Endometrial microvascular endothelial cells (primary cell): ENCODE data around the gene HK2. TPM values are rescaled to one million over a fixed set of nuclear protein-coding genes. Genes with fewer than 3 reads are reported as not detected.

Source experiments
- in situ Hi-C: cut with HindIII; loops from 2 replicates; pipeline ENCODE4 v1.10.0; 2017; ENCODE audit warnings: low sequenced_read_pairs, low pct_unique_long_range_greater_than_20kb; ENCODE audit errors: inconsistent ontology term
- total RNA-seq: library from RNA; depleted of rRNA; stranded (reverse); fragments of >200 nt; gene quantifications from one replicate; pipeline ENCODE4 v1.2.3, GENCODE V29; 2015; ENCODE audit errors: inconsistent ontology term

HK2 gene
- total RNA-seq, 1 donor from 2014 or later, result 8.0 TPM

DNA sequence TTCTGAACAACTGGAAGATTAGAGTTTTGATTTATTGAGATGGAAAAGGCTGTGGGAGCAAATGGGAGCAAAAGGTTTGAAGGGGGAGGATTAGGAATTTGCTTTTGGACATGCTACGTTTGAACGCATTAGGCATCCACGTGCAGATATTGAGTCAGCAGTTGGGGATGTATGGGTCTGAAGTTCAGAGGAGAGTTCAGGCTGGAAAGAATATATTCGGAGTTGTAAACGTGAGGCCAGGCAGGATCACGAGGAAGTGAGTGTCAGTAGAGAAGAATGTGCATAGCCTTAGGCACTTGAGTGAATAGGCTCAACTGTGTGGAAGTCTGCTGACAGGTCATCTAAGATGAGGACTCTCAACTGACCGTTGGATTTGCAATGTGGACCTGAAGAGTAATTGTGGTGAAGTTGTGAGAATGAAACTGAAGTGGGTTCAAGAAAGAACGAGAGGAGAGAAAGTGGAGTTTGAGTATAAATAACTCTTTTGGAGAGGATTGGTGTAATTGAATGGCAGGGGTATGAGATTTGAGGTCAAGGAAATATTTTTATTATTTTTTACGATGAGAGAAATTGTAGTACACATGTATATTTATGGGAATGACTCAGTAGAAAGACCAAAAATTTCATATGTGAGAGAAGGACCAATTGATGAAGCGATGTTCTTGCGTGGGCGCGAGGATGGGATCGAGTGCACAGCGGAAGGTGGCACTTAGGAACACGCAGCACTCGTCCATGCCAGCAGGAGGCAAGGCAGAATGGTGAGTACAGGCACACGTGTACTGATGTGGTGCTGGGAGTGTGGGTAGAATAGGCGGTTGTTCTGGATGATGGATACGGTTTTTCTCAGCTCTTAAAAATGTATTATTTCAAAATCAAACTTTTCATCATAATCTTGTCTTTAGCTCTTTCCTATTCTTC lies 84.0 kb downstream of the HK2 start:
- in situ Hi-C loops, result no loop called here

DNA sequence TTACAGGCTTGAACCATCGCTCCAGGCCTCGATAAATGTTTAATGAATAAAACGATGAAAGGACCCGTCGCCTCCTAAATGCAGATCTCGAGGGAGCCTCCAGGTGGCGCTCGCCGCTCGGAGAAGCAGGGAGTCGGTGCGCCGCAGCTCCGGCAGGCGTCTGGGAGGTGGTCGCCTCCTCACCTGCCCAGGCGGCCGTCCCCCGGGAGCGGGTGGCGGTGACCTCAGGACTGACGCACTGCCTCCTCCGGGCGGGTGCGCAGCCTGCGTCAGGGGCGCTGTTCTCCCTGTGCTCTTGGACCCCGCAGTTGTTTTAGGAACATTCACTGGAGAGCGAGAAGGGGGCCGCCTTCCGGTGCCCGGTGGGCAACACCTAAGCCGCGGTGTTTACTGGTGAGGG lies 85.9 kb downstream of the HK2 start:
- in situ Hi-C loops, result no loop called here

DNA sequence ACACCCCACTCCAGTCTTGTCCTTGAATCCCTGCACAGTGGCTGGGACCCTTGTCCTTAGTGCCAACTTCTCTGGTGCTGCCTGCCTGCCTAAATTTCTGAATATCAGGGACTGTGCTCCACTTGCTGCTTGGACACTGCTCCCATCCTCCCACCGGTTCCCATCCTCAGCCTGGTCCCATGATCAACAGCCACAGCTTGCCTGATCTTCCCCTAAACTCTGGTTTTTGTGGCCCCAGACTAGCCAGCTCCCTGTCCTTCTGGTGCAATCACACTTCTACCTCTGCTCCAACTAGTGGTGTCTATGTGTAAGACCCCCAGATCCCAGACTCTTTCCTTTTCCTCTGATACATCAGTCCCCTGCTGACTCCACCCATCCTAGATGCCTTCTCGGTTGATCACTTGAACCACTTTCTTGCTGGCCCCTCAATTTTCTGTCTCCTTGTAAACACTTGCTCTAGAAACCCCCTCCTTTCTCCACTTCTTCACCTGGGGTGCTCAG lies 87.4 kb downstream of the HK2 start:
- in situ Hi-C loops, result no loop called here

DNA sequence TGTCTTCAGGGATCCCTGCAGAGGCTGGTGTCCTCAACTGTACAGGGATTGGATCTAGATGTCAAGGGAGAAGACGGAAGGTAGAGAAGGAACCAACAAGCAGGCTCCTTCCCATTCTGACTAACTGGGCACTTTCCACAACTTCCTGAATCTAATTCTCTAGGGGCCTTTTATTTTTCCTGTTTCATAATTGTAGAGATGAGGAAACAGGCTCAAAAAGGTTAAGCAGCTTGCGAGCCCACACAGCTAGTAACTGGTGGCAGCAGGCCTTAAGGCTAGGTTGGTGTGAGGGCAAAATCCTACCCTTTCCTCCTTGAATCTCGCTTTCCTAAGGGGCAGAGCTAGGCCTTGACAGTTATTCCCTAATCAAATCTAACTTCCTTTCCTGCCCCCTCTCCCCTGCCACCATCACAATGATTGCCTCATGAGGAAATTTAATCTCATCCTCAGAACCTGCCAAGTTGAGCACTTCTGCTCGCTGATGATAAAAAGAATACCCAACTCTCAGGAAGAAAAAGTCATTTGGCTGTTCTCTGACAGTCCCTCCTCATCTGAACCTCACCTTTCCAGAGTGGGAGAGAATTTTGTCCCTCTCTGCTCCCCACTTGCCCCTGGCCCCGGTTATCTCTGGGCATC lies 88.8 kb downstream of the HK2 start:
- in situ Hi-C loops, result no loop called here

DNA sequence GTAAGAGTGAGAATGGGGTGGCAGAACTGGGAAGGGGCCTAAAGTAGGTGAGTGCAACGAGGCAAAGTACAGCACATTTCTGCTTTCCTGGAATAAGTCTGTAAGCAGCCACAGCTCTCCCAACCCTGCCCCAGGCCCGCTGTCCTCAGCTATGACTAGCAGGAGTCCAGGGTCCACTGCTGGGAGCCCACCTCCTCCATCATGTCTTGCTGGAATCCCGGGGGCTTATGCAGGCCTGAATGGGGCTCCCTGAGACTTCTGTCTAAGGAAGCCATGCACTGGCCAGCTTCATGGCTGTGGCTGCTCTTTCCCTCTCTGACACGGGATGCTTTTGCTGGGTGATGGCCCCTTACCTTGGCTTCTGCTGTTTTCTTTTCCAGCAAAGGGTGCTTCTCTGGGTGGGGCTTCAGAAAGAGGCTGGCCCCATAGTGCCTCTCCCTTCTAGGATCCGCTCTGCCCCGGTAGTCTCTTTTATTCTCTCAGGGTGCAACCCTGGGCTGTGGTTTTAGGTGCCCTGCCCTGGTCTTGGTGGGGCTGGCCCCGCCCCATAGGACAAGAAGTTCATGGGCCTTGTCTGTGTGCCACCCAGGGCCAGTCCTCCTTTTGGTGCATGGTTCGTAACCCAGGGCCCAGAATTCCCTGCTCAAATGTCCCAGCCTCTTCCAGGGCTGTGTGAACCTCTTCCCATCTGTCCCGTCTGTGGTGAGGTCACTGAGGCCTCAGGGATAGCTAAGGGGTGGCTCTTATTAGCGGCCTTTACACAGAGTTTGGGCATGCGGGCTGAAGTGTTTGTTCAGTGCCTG lies 90.7 kb downstream of the HK2 start:
- in situ Hi-C loops, result no loop called here

DNA sequence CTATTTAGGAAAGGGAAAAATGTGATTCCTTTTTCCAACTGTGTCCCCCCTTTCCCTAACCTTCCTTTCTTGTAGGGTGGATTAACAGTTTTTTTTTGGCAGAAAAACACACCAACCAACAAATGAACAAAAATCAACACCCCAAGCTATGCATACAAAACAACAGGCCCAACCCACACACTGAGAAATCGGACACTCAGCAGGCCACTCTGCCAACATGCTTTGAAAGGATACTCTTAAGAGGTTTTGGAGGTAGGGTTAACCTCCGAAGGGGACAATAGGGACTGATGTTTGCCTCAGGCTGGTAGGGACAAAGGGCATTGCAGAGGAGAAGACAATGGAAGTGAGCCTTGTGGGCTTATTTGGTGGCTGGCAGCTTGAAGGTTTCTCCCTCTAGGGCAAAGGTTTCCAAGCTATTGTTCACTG lies 91.4 kb downstream of the HK2 start:
- in situ Hi-C loops, result no loop called here

DNA sequence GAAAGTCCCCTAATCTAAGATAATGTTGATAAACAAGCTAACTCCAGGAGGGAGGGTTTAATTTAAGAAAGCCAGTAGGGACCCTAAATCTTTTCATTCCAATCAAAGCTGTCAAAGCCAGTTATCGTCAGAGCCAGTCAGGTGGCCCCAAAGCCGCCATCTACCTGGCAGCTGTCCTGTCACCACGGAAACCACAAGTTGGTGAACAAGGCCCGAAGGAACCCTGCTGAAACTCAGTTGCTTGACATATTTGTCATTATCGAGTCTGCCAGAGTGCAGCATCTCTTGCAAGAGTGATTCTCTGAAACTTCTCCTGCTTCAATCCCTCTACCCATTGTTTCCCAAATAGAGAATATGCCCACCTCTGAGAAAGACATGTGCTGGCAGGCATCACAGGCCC lies 93.7 kb downstream of the HK2 start:
- in situ Hi-C loops, result no loop called here

DNA sequence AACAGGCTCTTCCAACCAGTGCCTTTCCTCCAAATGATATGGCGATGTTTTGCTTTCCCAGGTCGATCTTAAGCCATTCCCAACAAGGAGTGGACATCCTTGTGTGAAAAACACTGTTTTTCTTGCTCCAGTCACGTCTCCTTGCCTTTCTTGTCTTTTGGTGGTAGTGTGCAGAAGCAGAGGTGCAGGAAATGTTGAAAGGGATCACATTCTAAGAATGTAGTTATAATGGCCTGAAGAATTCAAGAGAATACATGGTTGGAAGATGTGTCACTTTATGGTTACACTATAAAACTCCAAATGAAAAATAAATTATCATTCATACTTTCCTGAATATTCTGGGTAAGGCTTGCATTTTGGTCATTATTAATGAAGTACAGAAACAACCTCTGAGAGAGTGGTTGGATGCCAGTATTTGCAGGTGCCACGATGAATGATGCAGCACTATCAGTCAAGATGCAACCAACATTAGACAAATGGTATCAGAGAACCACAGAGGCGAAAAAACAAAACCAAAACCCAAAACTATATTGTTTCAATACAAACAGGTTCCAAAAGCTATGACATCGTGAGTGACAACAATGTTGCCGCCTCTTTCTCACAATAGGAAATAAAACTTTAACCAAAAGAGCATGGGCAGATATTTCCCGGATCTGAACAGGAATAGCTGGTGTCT lies 97.0 kb downstream of the HK2 start:
- in situ Hi-C loops, result no loop called here

DNA sequence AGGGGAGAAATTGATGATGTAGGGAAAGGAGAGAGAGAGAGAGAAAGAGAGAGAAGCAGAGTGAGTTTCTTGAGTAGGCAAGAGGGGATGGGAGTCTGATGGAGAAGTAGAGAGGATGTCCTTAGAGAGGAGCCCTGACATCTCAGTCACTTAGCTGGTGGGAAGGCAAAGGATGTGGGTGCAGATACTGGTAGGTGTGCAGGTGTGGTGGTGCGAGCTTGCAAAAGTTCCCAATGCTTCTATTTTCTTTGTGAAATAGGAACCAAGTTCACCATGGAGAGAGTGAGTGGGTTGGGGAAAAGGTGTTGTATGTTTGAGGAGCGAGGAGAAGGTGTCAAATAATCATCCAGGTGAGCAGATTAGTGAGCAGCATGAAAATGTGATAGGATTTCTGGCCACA lies 98.0 kb downstream of the HK2 start:
- in situ Hi-C loops, result no loop called here

DNA sequence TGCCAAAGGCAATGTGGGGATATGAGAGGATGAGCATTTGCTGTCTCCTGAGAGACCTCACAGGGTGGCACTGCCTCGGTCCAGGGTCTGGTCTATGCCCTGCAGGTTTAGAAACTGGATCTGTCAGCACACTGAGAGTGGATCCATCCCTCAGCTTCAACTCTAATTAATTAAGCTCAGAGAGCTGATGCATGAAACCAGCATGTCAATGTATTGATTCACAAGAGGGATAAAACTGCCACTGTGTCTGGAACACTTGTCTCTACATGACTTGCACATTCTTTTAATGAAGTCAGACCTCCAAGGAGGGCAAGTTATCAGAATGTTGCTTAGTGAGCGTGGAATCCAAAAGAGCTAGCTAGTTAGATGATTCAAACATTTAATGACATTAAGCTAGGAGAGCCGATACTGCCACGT lies 102.1 kb downstream of the HK2 start:
- in situ Hi-C loops, result no loop called here

DNA sequence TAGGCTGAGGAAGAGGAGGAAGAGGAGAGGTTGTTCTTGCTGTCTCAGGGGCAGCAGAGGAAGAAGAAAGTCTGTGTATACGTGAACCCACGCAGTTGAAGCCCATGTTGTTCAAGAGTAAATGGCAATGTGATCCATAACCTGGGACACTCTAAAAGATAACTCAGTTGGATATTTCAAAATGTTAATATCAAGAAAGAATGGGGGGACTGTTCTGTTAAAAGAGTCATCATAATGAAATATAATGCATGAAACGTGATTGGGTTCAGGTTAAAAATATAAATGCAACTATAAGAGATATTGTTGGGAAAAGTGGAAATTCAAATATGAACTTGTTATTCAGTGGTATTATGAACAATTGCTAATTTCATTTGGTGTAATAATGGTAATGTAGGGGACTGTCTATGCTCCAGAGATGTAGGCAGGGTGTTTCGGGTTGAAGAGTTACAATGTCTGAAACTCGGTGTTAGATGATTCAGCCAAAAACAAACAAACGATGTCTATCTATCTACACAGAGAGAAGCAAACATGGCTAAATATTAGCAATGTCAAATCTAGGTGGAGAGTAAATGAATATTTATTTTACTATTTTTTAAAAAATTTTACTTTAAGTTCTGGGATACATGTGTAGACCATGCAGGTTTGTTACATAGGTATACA lies 103.4 kb downstream of the HK2 start:
- in situ Hi-C loops, result no loop called here

DNA sequence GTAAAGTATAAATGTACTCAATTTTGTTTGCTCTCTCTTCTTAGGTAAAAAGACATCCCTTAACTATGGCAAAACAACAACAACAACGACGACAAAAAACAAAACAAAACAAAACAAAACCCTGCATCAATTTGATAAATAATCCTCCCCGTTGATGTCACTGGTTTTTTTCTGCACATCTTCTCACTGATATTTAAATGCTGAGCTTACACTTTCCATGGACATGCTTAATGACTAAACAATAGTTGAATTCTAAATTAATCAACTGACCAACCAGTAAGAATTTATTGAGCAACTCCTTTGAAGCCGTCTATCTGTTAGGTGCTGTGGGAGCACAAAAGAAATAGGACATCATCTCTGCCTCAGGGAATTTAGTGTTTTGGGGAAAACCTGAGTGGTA lies 104.3 kb downstream of the HK2 start:
- in situ Hi-C loops, result no loop called here

DNA sequence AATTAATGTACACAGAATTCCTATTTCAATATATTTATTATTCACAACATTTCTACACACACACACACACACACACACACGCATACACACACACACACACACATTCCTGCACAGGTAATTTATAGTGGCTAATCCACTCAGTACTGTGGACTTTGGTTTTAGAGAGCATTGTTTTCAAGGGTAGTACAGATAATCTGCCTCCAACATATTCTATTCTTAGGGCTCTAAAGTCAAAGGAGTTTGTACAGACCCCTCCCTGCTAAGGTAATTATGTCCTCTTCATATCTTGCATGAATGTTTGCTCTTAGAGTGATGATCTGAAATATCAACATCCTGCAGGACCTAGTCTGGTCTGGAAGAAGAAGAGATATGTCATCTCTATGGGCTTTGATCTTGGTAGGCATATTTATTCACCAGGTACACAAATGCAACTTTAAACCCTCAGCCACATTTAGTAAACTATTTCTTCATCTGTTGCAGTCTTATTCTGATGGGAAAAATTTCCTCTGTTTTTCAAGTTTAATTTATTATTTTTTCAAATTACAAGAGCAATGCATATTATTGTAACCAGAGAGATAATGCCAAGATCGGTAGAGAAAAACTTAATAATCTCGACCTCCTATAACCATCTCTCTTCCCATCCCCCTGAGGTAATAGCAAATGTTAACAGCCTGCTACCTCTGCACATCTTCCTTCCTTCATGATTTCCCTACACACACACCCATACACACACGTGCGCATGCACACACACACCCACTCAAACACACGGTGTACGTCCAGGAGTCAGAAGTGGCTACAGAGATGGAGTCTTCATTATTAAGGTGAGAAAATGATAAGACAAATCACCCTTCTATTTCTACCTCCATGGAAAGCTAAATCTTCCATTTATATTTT lies 106.2 kb downstream of the HK2 start:
- in situ Hi-C loops, result no loop called here

DNA sequence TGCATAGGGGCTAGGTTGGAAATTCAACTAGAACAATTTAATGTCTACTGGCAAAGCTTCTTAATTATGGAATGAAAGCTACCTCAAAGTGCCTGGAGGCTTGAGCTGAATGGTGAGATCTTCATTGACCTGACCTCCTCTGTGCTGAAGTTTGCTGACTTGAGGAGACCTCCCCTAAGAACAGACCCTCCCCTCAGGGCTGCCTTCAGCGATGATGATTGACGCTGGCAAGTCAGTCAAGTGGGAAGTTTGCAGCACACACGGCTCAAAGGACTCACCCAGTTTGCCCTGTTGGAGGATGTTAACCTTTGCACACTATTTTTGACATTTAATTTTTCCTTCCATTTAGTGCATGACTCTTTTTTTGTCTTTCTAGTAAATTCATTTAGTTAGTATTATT lies 107.4 kb downstream of the HK2 start:
- in situ Hi-C loops, result no loop called here

DNA sequence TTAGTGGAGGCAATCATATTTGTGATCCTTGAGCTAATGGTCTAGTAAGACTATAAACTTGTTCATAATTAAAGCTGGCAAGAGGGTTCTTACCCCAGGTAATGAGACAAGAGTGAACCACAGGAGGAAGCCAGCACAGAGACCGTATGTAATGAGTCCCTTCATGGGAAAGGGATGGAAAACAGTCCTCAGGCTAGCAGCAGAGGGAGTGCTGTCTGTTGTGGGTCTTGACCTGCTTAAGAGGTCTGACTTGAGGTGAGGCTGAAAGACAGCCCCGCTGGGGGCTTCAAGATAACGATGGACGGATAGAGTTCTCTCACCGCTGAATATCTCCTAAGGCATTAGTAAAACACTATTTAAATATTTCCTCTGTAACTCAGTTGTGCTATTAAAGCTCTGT lies 108.3 kb downstream of the HK2 start:
- in situ Hi-C loops, result no loop called here
